ENCODE measurements around the gene LGALS3.

LGALS3 gene

GRCh38 chr14:55191203-55192053, 62.4 kb downstream of the LGALS3 start, which contains the start of gene DLGAP5:
DLGAP5 (minus strand) TSS chr14:55191585; CDS start chr14:55189179, 2,406 bp downstream.
- peak; percentile 74 for DNase-seq (ENCODE audit: low read depth)

DNA sequence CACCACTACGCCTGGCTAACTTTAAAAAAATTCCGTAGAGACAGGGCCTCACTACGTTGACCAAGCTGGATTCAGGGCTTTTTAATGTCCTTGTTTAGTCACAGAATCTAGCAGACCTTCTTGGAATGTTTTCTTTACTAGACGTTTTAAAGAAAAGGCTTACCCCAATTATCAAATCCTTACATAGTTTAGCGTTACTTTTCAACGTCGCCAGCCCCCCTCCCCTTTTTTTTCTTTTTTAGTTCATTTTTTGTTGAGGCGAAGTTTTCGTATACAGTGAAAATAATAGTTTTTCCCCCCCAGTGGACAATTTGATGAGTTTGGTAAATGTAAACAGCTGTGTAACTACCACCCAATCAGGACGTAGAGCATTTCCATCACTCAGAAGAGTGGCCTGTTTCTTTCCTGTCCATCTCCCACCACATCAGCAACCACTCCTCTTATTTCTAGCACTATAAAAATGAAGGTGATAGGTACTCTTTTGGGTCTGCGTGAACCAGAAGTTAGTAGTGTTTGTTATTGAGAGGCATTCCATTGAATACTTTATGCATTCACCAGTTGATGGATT, 63.1 kb downstream of the LGALS3 start:
- no peak for DNase-seq (ENCODE audit: low read depth)

DNA sequence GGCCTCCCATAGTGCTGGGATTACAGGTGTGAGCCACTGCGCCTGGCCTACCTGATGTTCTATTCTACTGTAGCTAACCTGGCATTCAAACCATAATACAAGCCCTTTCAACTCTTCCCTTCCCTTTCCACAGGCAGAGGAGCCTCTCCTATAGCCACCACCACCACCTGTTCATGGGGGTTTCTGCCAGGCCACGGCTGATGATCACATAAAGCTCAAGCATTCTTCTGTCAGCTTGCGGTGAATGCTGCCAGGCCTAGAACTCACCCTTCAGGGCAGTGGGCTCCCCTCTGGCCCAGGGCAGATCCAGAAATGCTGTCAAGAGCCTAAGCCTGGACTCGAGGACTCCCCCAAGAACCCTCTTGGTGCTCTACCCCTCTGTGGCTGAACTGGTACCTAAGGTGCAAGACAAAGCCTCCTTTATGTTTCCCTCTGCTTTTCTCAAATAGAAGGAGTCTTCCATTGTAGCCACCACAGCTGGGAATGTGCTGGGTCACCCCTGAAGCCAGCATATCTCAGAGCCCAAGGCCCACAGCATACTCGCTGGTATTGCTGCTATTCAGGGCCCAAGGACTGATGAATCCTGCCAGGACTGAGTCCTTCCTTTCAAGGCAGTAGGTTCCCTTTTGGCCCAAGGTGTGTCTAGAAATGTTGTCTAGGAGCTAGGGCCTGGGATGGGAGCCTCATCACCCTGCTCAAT, 65.8 kb downstream of the LGALS3 start:
- DNase-seq (ENCODE audit: low read depth): no peak
